Testis (tissue), 2 donors: ENCODE results near the gene PTPRN2.

Experiments used
- CTCF ChIP-seq, 3 experiments: fragments of 450-650 bp in 2 of 3; fragments of 200-600 bp in 1 of 3; sonication (generic) in 1 of 3; IDR thresholded peaks; one replicate each; pipeline ENCODE4 v1.5.1; 2016 to 2019; ENCODE audit warnings: antibody characterized with exemption in 3 of 3, mild to moderate bottlenecking in 2 of 3, moderate library complexity in 1 of 3
- POLR2A ChIP-seq: fragments of 450-650 bp; IDR thresholded peaks from one replicate; pipeline ENCODE4 v1.6.1; 2017; ENCODE audit warnings: antibody characterized with exemption, mild to moderate bottlenecking, moderate library complexity

- TF ChIP-seq CTCF (IDR thresholded peaks at IDR 0.05) = no peak
- TF ChIP-seq POLR2A = no peak
These were observed 765.0 kb downstream of the PTPRN2 start for GRCh38 chr7:157822688-157823031.
